ENCODE results near the gene PDIK1L. TPM values are rescaled to one million over a fixed set of nuclear protein-coding genes. Genes with fewer than 3 reads are reported as not detected.

PDIK1L gene
- total and polyA plus RNA-seq, 9 of the 15 experiments (the other 6 are each of a cell fraction or from before 2014, with no cell fraction given), result 12.8 to 30.2 (median 21.5) TPM

GRCh38 chr1:26124418-26125331 is 13.1 kb downstream of the PDIK1L start (continued):
- no peak for TF ChIP-seq TFE3 (CRISPR knock-in tag; IDR thresholded peaks at IDR 0.05)
- TF ChIP-seq FOXO4 (CRISPR knock-in tag; IDR thresholded peaks at IDR 0.05), result no peak
- 0 out of 2 replicates have a peak, but pooled peaks have one; percentile 19 for TF ChIP-seq ETV1 (tag; conservative IDR thresholded peaks at IDR 0.05; ENCODE audit: low read depth)
- TF ChIP-seq CREBBP (IDR thresholded peaks at IDR 0.05; ENCODE audit: low read depth, low read length), result no peak
- no peak for TF ChIP-seq ESRRB (CRISPR knock-in tag; IDR thresholded peaks at IDR 0.05; ENCODE audit: borderline replicate concordance)
- TF ChIP-seq U2AF2 (optimal IDR thresholded peaks at IDR 0.05; ENCODE audit: low read depth, low read length), result no peak
- TF ChIP-seq, protein P1, sequence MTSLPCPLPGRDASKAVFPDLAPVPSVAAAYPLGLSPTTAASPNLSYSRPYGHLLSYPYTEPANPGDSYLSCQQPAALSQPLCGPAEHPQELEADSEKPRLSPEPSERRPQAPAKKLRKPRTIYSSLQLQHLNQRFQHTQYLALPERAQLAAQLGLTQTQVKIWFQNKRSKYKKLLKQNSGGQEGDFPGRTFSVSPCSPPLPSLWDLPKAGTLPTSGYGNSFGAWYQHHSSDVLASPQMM (CRISPR knock-in tag; IDR thresholded peaks at IDR 0.05), result no peak
- no peak for TF ChIP-seq SRSF1 (IDR thresholded peaks at IDR 0.05; ENCODE audit: low read depth, low read length)
- no peak for TF ChIP-seq XRCC5 (IDR thresholded peaks at IDR 0.05; ENCODE audit: low read depth, low read length)
- no peak for TF ChIP-seq NCOA2 (IDR thresholded peaks at IDR 0.05; ENCODE audit: partially characterized antibody in 2 of 2)
- TF ChIP-seq MYC (IDR thresholded peaks at IDR 0.05; ENCODE audit: low read depth, low read length), result no peak
- TF ChIP-seq MYC (CRISPR knock-in tag; IDR thresholded peaks at IDR 0.05; ENCODE audit: borderline replicate concordance, low read depth), result peak; percentile 36; the same call in 1 of the 2 replicates
- TF ChIP-seq HEY1 (CRISPR knock-in tag; IDR thresholded peaks at IDR 0.05; ENCODE audit: borderline replicate concordance), result no peak
- TF ChIP-seq, protein P2, sequence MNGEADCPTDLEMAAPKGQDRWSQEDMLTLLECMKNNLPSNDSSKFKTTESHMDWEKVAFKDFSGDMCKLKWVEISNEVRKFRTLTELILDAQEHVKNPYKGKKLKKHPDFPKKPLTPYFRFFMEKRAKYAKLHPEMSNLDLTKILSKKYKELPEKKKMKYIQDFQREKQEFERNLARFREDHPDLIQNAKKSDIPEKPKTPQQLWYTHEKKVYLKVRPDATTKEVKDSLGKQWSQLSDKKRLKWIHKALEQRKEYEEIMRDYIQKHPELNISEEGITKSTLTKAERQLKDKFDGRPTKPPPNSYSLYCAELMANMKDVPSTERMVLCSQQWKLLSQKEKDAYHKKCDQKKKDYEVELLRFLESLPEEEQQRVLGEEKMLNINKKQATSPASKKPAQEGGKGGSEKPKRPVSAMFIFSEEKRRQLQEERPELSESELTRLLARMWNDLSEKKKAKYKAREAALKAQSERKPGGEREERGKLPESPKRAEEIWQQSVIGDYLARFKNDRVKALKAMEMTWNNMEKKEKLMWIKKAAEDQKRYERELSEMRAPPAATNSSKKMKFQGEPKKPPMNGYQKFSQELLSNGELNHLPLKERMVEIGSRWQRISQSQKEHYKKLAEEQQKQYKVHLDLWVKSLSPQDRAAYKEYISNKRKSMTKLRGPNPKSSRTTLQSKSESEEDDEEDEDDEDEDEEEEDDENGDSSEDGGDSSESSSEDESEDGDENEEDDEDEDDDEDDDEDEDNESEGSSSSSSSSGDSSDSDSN (IDR thresholded peaks at IDR 0.05; ENCODE audit: borderline replicate concordance in 1 of 2, low read depth in 2 of 2, low read length in 2 of 2), result no peak
- no peak for TF ChIP-seq POLR2G (IDR thresholded peaks at IDR 0.05; ENCODE audit: low read depth, low read length)
- peak; percentile 77; the same call in 1 of the 2 replicates for TF ChIP-seq ZNF766 (CRISPR knock-in tag; conservative IDR thresholded peaks at IDR 0.05)
- TF ChIP-seq ZNF274 (IDR thresholded peaks at IDR 0.05; ENCODE audit: borderline replicate concordance, low read depth, low read length), result no peak
- TF ChIP-seq, protein P3, sequence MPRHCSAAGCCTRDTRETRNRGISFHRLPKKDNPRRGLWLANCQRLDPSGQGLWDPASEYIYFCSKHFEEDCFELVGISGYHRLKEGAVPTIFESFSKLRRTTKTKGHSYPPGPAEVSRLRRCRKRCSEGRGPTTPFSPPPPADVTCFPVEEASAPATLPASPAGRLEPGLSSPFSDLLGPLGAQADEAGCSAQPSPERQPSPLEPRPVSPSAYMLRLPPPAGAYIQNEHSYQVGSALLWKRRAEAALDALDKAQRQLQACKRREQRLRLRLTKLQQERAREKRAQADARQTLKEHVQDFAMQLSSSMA (CRISPR knock-in tag; IDR thresholded peaks at IDR 0.05), result no peak
- no peak for TF ChIP-seq ZNF695 (CRISPR knock-in tag; IDR thresholded peaks at IDR 0.05)
- no peak for TF ChIP-seq RBM39 (optimal IDR thresholded peaks at IDR 0.05; ENCODE audit: low read depth, low read length)
